NCI-H345 (cell line): ENCODE results near the gene CCDC122.

Source experiments
- DNase-seq: peaks from one replicate; lab custom pipeline; 2025; lab: John Stamatoyannopoulos, UW

Gene CCDC122

GRCh38 chr13:43800828-43801227, 78.7 kb downstream of the CCDC122 start:
- DNase-seq, result no peak

DNA sequence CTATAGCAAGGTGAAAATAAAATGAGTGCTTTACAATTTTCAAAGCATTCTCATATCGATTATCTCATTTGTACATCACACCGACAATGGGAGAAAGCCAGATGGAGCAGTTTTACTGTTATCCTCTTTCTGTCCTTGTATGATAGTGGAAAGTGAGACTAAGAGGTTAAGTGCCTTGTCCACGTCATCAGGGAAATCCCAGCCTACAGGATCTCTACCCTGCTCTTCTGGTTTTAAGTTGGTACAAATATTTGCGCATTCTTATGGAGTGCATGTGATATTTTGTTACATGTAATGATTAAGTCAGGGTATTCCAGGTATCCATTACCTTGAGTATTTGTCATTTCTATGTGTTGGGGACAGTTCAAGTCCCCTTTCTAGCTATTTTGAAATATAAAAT, 80.3 kb downstream of the CCDC122 start:
- no peak for DNase-seq

DNA sequence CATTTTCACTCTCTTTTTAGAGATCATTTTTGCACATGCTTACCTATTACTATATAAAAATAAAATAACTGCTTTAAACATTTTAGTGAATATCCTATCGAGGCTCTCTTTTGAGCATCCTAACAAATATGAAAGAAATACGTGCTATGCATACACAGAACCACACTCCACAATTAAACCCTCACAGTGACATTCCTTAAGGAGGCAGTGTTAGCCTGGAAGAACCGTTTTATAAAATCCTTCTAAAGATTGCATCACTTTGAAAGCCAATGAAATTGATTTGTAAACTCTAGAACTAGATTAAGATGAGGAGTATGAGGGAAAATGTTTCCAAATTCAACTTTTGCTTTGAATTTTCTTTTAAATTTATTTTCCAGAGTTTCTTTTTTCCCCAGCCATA, 81.7 kb downstream of the CCDC122 start:
- DNase-seq, result no peak

- no peak for DNase-seq
These were observed 82.4 kb downstream of the CCDC122 start for GRCh38 chr13:43797159-43797558.

DNA sequence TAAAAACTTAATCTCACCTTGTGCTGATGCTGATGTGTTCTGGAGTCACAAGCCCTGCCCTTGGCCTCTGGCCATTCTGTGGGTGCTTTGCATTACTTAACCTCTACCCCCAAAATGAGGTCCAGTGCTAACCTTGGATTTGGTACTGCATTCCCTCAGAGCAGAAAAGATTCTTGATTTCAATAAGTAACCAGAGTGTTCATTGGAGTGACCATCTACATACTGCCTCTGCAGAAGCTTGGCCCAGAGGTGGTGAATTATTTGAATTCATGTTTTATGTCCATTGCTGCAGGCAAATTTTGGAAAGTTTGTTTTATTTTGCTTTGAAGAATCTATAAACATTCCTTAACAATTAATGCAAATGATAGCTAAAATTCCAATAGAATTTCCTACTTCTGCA, 85.1 kb downstream of the CCDC122 start:
- no peak for DNase-seq

- no peak for DNase-seq
These were observed 87.3 kb downstream of the CCDC122 start for GRCh38 chr13:43792076-43792881.

DNA sequence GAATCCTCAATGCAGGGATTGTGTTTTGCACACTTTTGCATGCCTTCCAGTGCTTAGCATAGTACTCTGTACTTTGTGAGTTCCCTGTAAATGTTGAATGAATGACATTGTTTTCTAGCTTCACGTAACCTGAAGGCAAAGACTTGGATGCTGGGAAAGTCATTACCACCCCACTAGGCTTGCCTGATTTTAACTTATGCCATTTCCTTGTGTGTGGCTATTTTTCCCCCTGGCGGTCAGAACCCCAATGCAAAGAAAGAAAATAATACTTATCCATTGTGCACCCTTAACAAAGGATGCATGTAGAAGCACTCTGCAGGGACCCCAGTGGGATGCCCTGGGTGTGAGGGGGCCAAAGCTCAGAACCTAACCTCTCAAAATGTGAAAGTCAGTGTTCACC, 91.5 kb downstream of the CCDC122 start:
- DNase-seq, result no peak

GRCh38 chr13:43787518-43787891, 92.0 kb downstream of the CCDC122 start:
- DNase-seq, result no peak

- DNase-seq, result peak; percentile 65
These were observed 92.6 kb downstream of the CCDC122 start, which contains the start of gene ENOX1 for GRCh38 chr13:43786766-43787517. Gene ENOX1, minus strand, starts transcription at chr13:43786972.

- DNase-seq, result no peak
These were observed 93.1 kb downstream of the CCDC122 start for GRCh38 chr13:43786472-43786765.
